Skeletal muscle tissue (tissue), 4 donors: ENCODE measurements around the gene RPRD1B. TPM values are rescaled to one million over a fixed set of nuclear protein-coding genes. Genes with fewer than 3 reads are reported as not detected.

Experiments used
- H3K27ac ChIP-seq: one replicate; pipeline ENCODE4 v1.7.0; 2013; ENCODE audit warnings: mild to moderate bottlenecking, low read depth, low read length, inconsistent platforms
- H3K27me3 ChIP-seq, 3 donors: one replicate each; pipeline ENCODE4 v1.7.0; 2013; ENCODE audit warnings: low read length in 3 of 3; ENCODE audit not compliant: control insufficient read depth in 3 of 3, insufficient read depth in 3 of 3
- H3K36me3 ChIP-seq, 3 donors: one replicate each; pipeline ENCODE4 v1.7.0; 2013; ENCODE audit warnings: low read length in 3 of 3; ENCODE audit not compliant: control insufficient read depth in 3 of 3, insufficient read depth in 3 of 3
- H3K4me1 ChIP-seq, 3 donors: one replicate each; pipeline ENCODE4 v1.7.0; 2013; ENCODE audit warnings: low read length in 3 of 3, mild to moderate bottlenecking in 3 of 3; ENCODE audit not compliant: control insufficient read depth in 3 of 3, insufficient read depth in 3 of 3
- H3K4me3 ChIP-seq, 3 donors: one replicate each; pipeline ENCODE4 v1.7.0; 2013; ENCODE audit warnings: low read length in 3 of 3
- H3K9ac ChIP-seq, 3 donors: one replicate each; pipeline ENCODE4 v1.7.0; 2013; ENCODE audit warnings: low read length in 3 of 3, mild to moderate bottlenecking in 3 of 3, moderate library complexity in 2 of 3, low read depth in 1 of 3
- H3K9me3 ChIP-seq, 3 donors: one replicate each; pipeline ENCODE4 v1.7.0; 2013; ENCODE audit warnings: low read length in 3 of 3; ENCODE audit not compliant: control insufficient read depth in 3 of 3
- total RNA-seq: library from RNA; depleted of rRNA; stranded (reverse); fragments of >200 nt; gene quantifications from one replicate; pipeline ENCODE4 v1.2.3, GENCODE V29; 2014
- donor health status: Osteomylitis.

RPRD1B gene
- total RNA-seq, 1 donor from 2014 or later = 35.5 TPM

GRCh38 chr20:38054647-38055046 lies 21.1 kb downstream of the RPRD1B start:
- peaks cover 17 to 34% (median 19%) of the 10 kb centered on the region in 3 donors for H3K36me3 ChIP-seq
- no peaks in the 10 kb centered on the region for H3K27me3 ChIP-seq
- peaks cover 7 to 22% (median 19%) of the 10 kb centered on the region in 3 donors for H3K4me1 ChIP-seq
- no peak overlapping the region for H3K4me3 ChIP-seq
- H3K9ac ChIP-seq = no peak overlapping the region
- no peak overlapping the region for H3K27ac ChIP-seq
- no peaks in the 10 kb centered on the region for H3K9me3 ChIP-seq

- Histone ChIP-seq H3K27ac (no peak overlapping the region), H3K36me3 (peaks cover 12 to 34% (median 18%) of the 10 kb centered on the region in 3 donors), H3K27me3 (no peaks in the 10 kb centered on the region), H3K9me3 (no peaks in the 10 kb centered on the region), H3K4me3 (no peak overlapping the region), H3K4me1 (peaks cover under 1 to 16% (median 12%) of the 10 kb centered on the region in 3 donors), H3K9ac (no peak overlapping the region)
Observed at GRCh38 chr20:38055294-38055693, 21.7 kb downstream of the RPRD1B start.

GRCh38 chr20:38055848-38056247 lies 22.3 kb downstream of the RPRD1B start:
- H3K27me3 ChIP-seq = no peaks in the 10 kb centered on the region
- peaks cover 14 to 34% (median 17%) of the 10 kb centered on the region in 3 donors for H3K36me3 ChIP-seq
- H3K9me3 ChIP-seq = no peaks in the 10 kb centered on the region
- H3K4me3 ChIP-seq = no peak overlapping the region
- H3K4me1 ChIP-seq = peaks cover 0 to 11% (median 11%) of the 10 kb centered on the region in 3 donors
- no peak overlapping the region for H3K27ac ChIP-seq
- H3K9ac ChIP-seq = no peak overlapping the region

GRCh38 chr20:38057351-38057972 lies 23.9 kb downstream of the RPRD1B start:
- H3K9ac ChIP-seq = no peak overlapping the region
- no peaks in the 10 kb centered on the region for H3K9me3 ChIP-seq
- H3K36me3 ChIP-seq = peaks cover 24 to 39% (median 27%) of the 10 kb centered on the region in 3 donors
- H3K27ac ChIP-seq = no peak overlapping the region
- H3K27me3 ChIP-seq = no peaks in the 10 kb centered on the region
- H3K4me1 ChIP-seq = peaks cover 0 to 7% (median 5%) of the 10 kb centered on the region in 3 donors
- H3K4me3 ChIP-seq = no peak overlapping the region

- Histone ChIP-seq H3K4me3 (no peak overlapping the region), H3K27me3 (no peaks in the 10 kb centered on the region), H3K27ac (no peak overlapping the region), H3K36me3 (peaks cover 26 to 49% (median 37%) of the 10 kb centered on the region in 3 donors), H3K9ac (no peak overlapping the region), H3K4me1 (peaks cover 0 to 2% (median 0%) of the 10 kb centered on the region in 3 donors), H3K9me3 (no peaks in the 10 kb centered on the region)
Observed at GRCh38 chr20:38059832-38060231, 26.3 kb downstream of the RPRD1B start.

GRCh38 chr20:38060536-38060935 lies 27.0 kb downstream of the RPRD1B start:
- H3K4me1 ChIP-seq = peaks cover 0 to 5% (median 2%) of the 10 kb centered on the region in 3 donors
- no peak overlapping the region for H3K9ac ChIP-seq
- H3K27me3 ChIP-seq = no peaks in the 10 kb centered on the region
- H3K4me3 ChIP-seq = no peak overlapping the region
- peaks cover 26 to 52% (median 37%) of the 10 kb centered on the region in 3 donors for H3K36me3 ChIP-seq
- H3K9me3 ChIP-seq = no peaks in the 10 kb centered on the region
- H3K27ac ChIP-seq = no peak overlapping the region

- peaks cover 0 to 10% (median 2%) of the 10 kb centered on the region in 3 donors for H3K4me1 ChIP-seq
- H3K27ac ChIP-seq = no peak overlapping the region
- H3K4me3 ChIP-seq = no peak overlapping the region
- no peak overlapping the region for H3K9ac ChIP-seq
- H3K27me3 ChIP-seq = no peaks in the 10 kb centered on the region
- no peaks in the 10 kb centered on the region for H3K9me3 ChIP-seq
- peaks cover 26 to 54% (median 40%) of the 10 kb centered on the region in 3 donors for H3K36me3 ChIP-seq
Observed at GRCh38 chr20:38061109-38061508, 27.6 kb downstream of the RPRD1B start.

GRCh38 chr20:38062890-38063289 lies 29.3 kb downstream of the RPRD1B start:
- H3K9me3 ChIP-seq = no peaks in the 10 kb centered on the region
- no peak overlapping the region for H3K9ac ChIP-seq
- H3K36me3 ChIP-seq = peaks cover 25 to 51% (median 40%) of the 10 kb centered on the region in 3 donors

GRCh38 chr20:38063911-38064530 lies 30.5 kb downstream of the RPRD1B start:
- H3K9ac ChIP-seq = no peak overlapping the region
- no peaks in the 10 kb centered on the region for H3K27me3 ChIP-seq
- H3K4me1 ChIP-seq = peaks cover 10 to 16% (median 14%) of the 10 kb centered on the region in 3 donors
- no peak overlapping the region for H3K27ac ChIP-seq
- no peaks in the 10 kb centered on the region for H3K9me3 ChIP-seq
- H3K36me3 ChIP-seq = peaks cover 20 to 51% (median 33%) of the 10 kb centered on the region in 3 donors
- no peak overlapping the region for H3K4me3 ChIP-seq

More at GRCh38 chr20:38062890-38063289, 29.3 kb downstream of the RPRD1B start:
- peaks cover 10 to 12% (median 12%) of the 10 kb centered on the region in 3 donors for H3K4me1 ChIP-seq
- H3K4me3 ChIP-seq = no peak overlapping the region
- H3K27ac ChIP-seq = no peak overlapping the region
- H3K27me3 ChIP-seq = no peaks in the 10 kb centered on the region

GRCh38 chr20:38065764-38066375 lies 32.3 kb downstream of the RPRD1B start:
- H3K27me3 ChIP-seq = no peaks in the 10 kb centered on the region
- no peaks in the 10 kb centered on the region for H3K9me3 ChIP-seq
- H3K4me3 ChIP-seq = no peak overlapping the region
- no peak overlapping the region for H3K9ac ChIP-seq
- peak overlapping the region; percentile 94 for H3K27ac ChIP-seq
- H3K36me3 ChIP-seq = peaks cover 24 to 45% (median 34%) of the 10 kb centered on the region in 3 donors
- H3K4me1 ChIP-seq = peaks cover 10 to 16% (median 14%) of the 10 kb centered on the region in 3 donors
